Measurements from ENCODE around the gene CCN5.

- TF ChIP-seq TEAD4 (IDR thresholded peaks at IDR 0.05) (no peak), ZBTB7A (IDR thresholded peaks at IDR 0.05; ENCODE audit: low read depth) (no peak), EP300 (IDR thresholded peaks at IDR 0.05; ENCODE audit: borderline replicate concordance) (no peak), FOXM1 (IDR thresholded peaks at IDR 0.05; ENCODE audit: borderline replicate concordance, low read depth) (no peak), YY1 (IDR thresholded peaks at IDR 0.05; ENCODE audit: low read depth) (no peak), TAF1 (IDR thresholded peaks at IDR 0.05; ENCODE audit: low read depth) (no peak)
- TF ChIP-seq, protein P1, sequence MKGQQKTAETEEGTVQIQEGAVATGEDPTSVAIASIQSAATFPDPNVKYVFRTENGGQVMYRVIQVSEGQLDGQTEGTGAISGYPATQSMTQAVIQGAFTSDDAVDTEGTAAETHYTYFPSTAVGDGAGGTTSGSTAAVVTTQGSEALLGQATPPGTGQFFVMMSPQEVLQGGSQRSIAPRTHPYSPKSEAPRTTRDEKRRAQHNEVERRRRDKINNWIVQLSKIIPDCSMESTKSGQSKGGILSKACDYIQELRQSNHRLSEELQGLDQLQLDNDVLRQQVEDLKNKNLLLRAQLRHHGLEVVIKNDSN (IDR thresholded peaks at IDR 0.05), result no peak
- TF ChIP-seq, protein P2, sequence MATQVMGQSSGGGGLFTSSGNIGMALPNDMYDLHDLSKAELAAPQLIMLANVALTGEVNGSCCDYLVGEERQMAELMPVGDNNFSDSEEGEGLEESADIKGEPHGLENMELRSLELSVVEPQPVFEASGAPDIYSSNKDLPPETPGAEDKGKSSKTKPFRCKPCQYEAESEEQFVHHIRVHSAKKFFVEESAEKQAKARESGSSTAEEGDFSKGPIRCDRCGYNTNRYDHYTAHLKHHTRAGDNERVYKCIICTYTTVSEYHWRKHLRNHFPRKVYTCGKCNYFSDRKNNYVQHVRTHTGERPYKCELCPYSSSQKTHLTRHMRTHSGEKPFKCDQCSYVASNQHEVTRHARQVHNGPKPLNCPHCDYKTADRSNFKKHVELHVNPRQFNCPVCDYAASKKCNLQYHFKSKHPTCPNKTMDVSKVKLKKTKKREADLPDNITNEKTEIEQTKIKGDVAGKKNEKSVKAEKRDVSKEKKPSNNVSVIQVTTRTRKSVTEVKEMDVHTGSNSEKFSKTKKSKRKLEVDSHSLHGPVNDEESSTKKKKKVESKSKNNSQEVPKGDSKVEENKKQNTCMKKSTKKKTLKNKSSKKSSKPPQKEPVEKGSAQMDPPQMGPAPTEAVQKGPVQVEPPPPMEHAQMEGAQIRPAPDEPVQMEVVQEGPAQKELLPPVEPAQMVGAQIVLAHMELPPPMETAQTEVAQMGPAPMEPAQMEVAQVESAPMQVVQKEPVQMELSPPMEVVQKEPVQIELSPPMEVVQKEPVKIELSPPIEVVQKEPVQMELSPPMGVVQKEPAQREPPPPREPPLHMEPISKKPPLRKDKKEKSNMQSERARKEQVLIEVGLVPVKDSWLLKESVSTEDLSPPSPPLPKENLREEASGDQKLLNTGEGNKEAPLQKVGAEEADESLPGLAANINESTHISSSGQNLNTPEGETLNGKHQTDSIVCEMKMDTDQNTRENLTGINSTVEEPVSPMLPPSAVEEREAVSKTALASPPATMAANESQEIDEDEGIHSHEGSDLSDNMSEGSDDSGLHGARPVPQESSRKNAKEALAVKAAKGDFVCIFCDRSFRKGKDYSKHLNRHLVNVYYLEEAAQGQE (IDR thresholded peaks at IDR 0.05; ENCODE audit: low read depth), result no peak
- TF ChIP-seq, protein P3, sequence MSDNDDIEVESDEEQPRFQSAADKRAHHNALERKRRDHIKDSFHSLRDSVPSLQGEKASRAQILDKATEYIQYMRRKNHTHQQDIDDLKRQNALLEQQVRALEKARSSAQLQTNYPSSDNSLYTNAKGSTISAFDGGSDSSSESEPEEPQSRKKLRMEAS (IDR thresholded peaks at IDR 0.05), result no peak
These were observed 57.5 kb downstream of the CCN5 start for GRCh38 chr20:44772636-44773035.
